HG03135 (cell line): ENCODE measurements around the gene GRAMD4.

ENCODE experiments used
- ATAC-seq: cut with Tn5 transposase; IDR thresholded peaks from one replicate; pipeline ENCODE4 v1.9.1; 2021; ENCODE audit warnings: mild to moderate bottlenecking, moderate library complexity; ENCODE audit not compliant: unreplicated experiment

GRAMD4 gene

GRCh38 chr22:46582281-46582933 lies 37.8 kb upstream of the GRAMD4 start:
- ATAC-seq, result no peak

DNA sequence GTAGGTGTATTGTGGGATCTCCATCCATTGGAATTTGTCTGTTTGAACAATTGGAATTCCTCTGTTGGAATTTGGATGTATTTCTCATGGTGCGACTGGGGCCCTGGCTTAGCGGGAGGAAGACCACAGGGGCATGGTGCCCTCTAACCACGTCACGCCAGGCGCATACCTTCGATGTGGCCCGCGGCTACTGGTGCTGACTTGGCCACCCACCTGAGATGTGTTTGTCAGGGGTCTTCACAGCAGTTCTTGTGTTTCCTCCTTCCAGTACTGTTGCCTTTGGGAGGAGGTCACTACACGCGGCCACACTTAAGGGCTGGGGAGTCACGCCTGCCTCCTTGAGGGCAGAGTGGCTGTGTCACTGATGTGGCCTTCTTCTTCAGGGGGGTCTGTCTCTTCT lies 36.6 kb upstream of the GRAMD4 start:
- no peak for ATAC-seq

- no peak for ATAC-seq
Measured at GRCh38 chr22:46584081-46584921, 35.9 kb upstream of the GRAMD4 start.

- ATAC-seq, result no peak
Measured at GRCh38 chr22:46585340-46586122, 34.7 kb upstream of the GRAMD4 start.

- no peak for ATAC-seq
Measured at GRCh38 chr22:46586123-46586519, 34.1 kb upstream of the GRAMD4 start.

DNA sequence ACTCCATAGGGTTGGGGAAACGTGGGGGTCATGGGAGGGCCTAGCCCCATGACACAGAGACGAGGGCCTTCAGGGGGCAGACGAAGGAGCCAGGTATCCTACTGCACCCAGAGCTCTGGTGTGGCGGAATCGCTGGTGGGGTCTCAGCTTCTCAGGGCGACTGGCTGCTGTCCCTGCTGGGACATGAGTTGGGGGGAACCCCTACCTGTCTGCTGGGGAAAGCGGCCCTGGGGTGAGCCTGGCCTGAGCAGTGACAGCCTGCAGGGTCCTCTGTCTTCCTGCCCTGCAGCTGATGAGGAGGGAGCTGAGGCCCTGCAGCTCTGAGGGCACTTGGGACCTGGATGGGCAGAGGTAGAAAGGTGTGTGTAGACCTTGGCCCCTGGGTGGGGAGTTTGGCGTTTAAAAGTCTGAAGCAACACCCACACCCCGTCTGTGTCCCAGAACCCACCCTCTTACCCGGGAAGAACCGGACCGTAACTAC lies 33.6 kb upstream of the GRAMD4 start:
- peak; percentile 2 for ATAC-seq

DNA sequence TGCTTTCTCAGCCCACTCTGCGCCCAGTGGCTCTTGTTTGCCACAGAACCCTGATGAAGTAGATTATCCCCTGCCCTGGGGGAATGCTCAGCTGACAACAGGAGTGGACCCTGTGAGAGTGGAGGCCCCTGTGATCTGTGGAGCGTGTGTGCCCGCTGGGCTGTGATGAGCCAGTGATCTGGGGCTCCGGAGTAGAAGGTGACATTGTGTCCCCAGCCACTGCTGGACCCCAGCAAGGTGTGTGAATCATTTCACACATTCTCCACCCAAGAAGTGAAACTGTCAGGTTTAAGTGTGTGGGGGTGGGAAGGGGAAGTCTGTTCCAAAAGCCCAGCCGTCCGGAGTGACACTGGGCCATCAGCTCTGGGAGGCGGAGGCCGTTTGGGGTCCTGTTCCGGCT lies 33.1 kb upstream of the GRAMD4 start:
- ATAC-seq, result peak; percentile 48

DNA sequence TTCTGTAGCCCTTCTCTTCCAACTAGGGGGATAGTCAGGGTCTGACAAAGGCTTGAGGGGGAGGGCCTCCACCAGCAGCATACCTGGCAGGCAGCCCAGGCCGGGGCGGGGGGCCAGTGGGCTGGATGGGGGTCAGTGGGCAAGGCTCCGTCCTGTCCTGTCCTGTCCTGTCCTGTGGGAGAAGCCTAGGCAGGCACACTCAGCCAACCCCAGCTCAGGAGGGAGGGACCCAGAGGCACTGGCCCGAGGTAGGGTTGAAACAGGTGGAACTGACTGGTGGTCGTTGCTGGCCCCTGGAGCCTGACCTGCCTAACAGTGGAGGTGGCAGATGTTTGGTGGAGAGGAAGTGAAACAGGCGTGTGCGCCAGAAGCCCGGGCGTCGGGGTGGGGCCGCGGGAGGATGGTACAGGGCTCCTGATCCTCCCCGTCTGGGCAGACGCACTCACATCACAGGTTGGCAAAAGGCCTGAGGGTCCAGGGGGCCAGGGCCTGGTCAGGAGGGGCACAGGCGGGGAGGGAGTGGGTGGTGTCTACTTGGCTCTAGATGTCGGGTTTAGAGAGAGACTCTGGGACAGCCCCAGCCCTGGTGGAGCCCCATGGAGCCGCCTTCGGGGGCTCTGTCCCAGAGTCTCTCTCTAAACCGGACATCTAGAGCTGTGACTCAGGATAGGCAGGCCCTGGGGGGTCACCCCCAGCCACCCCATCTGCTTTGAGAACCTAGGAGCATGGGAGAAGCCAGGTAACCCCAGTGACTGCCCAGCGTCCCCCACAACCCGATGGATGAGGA lies 32.5 kb upstream of the GRAMD4 start:
- ATAC-seq, result peak; percentile 50

- ATAC-seq, result no peak
Measured at GRCh38 chr22:46588279-46589140, 31.7 kb upstream of the GRAMD4 start.

GRCh38 chr22:46589141-46589748 lies 30.9 kb upstream of the GRAMD4 start:
- ATAC-seq, result no peak

DNA sequence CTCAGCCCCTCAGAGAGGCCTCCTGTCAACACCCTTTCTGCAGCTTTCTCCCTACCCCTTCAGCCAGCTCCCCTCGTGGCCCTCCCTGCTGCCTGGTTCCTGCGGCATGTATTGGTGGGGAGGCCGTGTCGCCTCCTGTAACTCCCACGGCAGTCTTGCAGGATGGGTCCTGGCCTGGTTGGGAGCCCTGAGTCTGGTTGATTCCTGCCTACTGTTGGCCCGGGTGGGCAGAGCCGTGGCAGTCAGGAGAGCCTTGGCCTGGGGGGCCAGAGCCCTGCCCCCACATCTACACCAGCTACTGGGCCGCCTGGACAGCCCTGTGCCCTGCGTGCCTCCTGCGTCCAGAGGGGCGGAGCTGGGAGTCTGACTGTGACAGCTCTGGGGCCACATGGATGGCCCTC lies 30.3 kb upstream of the GRAMD4 start:
- ATAC-seq, result no peak

- ATAC-seq, result no peak
Measured at GRCh38 chr22:46590334-46590733, 29.9 kb upstream of the GRAMD4 start.

GRCh38 chr22:46591930-46592329 lies 28.3 kb upstream of the GRAMD4 start:
- no peak for ATAC-seq

GRCh38 chr22:46592390-46592872 lies 27.8 kb upstream of the GRAMD4 start:
- ATAC-seq, result peak; percentile 53

DNA sequence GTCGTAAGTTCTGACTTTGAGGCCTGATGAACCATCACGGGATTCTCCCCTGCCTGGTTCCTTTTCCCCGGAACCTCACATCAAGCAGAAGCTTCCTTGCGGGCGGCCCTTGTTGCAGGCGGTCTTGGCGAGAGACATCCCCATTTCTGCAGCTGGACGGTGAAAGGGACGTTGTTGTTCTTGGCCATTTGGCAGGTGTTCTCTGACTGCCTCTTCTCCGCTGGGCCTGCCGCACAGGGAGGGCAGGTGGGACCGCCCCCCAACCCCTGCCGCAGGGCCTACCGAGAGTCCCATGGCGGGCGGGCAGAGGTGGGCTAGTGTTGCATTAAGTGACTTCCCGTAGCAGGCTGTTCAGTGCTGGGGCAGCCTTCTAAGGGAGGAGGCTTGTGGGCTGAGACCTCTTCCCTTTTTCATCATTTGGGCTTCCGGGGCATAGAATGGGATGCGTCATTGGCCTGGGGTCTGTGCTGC lies 26.9 kb upstream of the GRAMD4 start:
- no peak for ATAC-seq

GRCh38 chr22:46593996-46594946 lies 25.9 kb upstream of the GRAMD4 start:
- ATAC-seq, result no peak

GRCh38 chr22:46594947-46595298 lies 25.3 kb upstream of the GRAMD4 start:
- ATAC-seq, result no peak

DNA sequence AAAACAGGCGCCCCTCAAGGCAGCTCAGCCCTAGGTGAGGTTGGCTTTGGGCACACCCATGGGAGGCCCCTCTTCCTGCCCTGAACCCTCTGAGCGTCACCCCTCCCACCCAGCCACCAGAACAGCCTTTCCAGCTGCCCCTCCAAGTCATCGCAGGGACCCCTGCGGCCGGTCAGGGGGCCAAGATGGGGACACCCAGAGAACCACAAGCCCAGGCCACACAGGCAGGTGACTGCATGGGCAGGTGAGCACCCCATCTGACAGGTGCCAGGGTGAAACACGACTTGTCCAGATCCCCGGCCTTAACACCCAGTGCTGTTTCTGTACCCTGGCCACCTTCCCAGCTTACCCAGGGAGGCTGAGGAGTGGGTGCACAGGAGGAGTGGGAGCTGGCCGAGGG lies 24.6 kb upstream of the GRAMD4 start:
- ATAC-seq, result no peak
